Epithelial cell of proximal tubule (primary cell): ENCODE measurements around the gene OSBPL9. TPM values are rescaled to one million over a fixed set of nuclear protein-coding genes. Genes with fewer than 3 reads are reported as not detected.

ENCODE experiments used
- DNase-seq: peaks from one replicate; pipeline ENCODE4 v3.0.0-alpha.2; 2011; ENCODE audit warnings: low read depth
- H3K4me3 ChIP-seq: 2 replicates; pipeline ENCODE4 v1.5.1; 2011; ENCODE audit warnings: low read depth, mild to moderate bottlenecking, low read length
- total RNA-seq: library from RNA; depleted of rRNA; stranded (reverse); fragments of >200 nt; gene quantifications from 2 replicates; pipeline ENCODE4 v1.2.3, GENCODE V29; 2015
- TF ChIP-seq, protein P1 (sequence below): conservative IDR thresholded peaks from 2 replicates; pipeline ENCODE4 v1.5.1; 2012; ENCODE audit warnings: low read depth, mild to moderate bottlenecking, low read length

The OSBPL9 gene
- total RNA-seq, 1 donor from 2014 or later, result 69.7 TPM

DNA sequence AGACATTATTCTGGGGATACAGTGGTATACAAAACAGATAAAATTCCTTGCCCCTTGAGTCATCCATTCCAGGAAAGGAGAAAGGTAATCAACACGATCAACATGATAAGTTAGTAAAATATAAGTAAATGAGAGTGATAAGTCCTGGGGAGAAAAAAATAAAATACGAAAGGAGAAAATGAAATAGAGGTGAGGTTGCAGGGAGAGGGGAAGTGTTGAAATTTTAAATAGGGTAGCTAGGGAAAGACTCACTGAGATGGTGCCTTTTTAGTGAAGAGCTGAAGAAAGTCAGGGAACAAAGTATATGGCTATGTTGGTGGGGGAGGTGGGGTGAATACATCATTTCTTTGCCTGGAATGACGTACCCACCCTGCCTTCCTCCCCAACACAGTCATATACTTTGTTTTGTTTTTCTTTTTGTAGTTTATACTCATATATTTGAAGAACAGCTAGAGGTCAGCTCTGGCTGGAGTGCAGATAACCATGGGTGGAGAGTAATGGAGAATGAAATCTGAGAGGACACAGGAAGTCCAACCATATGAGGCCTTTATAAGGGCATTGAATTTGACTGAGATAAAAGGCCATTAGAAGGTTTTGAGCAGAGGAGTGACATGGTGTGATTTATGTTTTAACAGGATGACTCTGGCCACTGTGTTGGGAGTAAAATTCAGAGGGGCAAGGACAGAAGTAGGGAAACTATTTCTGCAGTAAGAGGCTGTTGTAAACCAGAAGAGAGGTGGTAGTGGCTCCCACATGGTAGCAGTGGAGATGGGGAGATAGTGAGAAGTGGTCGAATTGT, 54.8 kb downstream of the OSBPL9 start:
- H3K4me3 ChIP-seq, result no peak overlapping the region
- TF ChIP-seq, protein P1, sequence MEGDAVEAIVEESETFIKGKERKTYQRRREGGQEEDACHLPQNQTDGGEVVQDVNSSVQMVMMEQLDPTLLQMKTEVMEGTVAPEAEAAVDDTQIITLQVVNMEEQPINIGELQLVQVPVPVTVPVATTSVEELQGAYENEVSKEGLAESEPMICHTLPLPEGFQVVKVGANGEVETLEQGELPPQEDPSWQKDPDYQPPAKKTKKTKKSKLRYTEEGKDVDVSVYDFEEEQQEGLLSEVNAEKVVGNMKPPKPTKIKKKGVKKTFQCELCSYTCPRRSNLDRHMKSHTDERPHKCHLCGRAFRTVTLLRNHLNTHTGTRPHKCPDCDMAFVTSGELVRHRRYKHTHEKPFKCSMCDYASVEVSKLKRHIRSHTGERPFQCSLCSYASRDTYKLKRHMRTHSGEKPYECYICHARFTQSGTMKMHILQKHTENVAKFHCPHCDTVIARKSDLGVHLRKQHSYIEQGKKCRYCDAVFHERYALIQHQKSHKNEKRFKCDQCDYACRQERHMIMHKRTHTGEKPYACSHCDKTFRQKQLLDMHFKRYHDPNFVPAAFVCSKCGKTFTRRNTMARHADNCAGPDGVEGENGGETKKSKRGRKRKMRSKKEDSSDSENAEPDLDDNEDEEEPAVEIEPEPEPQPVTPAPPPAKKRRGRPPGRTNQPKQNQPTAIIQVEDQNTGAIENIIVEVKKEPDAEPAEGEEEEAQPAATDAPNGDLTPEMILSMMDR, result no peak
- DNase-seq, result no peak

DNA sequence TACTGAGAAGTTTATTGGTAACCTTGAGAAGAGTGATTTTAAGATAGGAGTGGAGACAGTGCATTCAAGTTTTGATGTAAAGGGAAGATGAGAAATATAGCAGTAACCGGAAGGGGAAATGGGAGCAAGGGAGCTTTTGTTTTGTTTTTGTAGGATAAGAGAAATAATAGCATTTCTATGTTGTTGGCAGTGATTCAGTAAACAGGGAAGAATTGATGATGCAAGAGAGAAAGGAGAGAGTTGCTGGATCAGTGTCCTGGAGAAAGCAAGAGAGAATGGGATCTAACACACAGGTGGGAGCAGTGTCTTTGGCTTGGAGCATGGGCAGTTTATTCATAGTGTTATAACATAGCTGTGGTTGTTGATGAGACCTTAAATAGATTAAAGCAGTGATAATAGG, 56.4 kb downstream of the OSBPL9 start:
- DNase-seq, result no peak
- no peak overlapping the region for H3K4me3 ChIP-seq
- TF ChIP-seq, protein P1, result no peak

DNA sequence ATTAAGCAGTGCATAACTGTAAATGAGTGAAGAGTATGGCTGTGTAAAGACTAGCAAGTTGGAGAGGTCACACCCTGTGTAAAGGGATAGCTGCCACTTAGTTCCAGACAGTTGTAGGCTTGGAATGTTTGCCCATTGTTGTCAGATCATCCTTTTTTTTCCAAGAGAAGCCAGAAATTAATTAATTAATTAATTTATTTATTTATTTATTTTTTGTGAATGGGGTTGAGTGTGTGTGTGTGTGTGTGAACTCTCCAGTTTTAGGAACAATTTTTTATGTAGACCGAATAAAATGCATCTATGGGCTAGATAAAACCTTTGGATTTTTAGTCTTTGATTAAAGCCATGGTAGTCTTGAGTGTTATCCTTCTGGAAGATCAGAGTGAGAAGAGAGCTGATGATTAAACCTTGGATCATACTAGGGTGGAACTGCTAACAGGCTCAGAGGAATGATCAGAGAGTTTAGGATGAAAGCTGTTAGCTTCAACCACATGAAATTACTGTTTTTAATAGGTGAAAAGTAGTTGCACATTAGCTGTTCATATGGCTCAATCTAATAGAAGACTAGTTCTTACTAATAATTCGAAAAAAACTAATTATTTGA, 58.4 kb downstream of the OSBPL9 start:
- TF ChIP-seq, protein P1, result no peak
- no peak for DNase-seq
- no peak overlapping the region for H3K4me3 ChIP-seq

DNA sequence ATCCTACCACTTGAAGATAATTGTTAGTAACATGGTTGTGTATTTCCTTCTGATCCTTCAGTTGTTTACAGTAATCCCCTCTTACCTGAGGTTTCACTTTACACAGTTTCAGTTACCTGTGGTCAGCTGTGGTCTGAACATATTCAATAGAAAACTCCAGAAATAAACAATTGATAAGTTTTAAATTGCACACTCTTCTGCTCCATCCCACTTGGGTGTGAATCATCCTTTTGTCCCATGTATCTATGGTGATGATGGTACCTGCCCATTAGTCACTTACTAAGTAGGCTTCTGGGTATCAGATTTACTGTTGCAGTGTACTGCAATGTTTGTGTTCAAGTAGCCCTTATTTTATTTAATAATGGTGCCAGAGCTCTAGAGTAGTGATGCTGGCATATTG, 62.5 kb downstream of the OSBPL9 start:
- H3K4me3 ChIP-seq, result no peak overlapping the region
- TF ChIP-seq, protein P1, result no peak
- DNase-seq, result no peak

DNA sequence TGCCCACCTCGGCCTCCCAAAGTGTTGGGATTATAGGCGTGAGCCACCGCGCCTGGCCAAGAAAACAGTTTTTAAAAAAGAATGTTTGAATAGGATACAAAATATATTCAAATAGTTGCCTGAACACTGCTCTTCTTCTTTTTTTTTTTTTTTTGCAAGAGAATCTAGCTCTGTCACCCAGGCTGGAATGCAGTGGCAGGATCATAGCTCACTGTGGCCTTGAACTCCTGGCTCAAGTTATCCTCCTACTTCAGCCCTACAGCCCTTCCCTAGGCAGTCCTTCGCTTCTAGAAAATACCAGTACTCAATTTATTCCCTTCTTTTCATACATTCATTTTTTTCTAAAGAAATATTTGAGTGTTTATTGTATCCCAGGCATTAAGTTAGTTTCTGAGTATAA, 67.9 kb downstream of the OSBPL9 start:
- TF ChIP-seq, protein P1, result no peak
- H3K4me3 ChIP-seq, result no peak overlapping the region

DNA sequence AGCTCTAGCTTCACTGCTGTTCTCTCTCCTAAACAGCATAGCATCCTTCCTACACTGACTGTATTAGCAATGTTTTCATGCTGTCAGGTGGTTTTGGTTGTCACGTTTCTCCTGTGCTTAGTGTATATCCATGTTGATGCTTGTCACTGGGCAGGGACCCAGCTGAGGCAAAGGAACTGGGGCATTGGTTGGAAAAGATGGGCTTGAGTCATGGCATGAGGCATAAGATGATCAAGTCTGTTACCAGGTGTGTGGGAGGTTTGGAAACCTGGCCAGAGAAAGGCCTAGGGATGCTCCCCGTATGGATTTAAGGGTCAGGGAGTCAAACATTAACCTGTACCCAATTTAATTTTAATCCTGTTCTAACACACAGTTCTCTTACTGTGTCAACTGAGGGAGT, 69.6 kb downstream of the OSBPL9 start:
- no peak for DNase-seq
- no peak overlapping the region for H3K4me3 ChIP-seq
- TF ChIP-seq, protein P1, result no peak

More for the DNA sequence above, 67.9 kb downstream of the OSBPL9 start:
- DNase-seq, result no peak
